DOHH2 (cell line): Measurements from ENCODE around the gene TMEM250.

Experiments used
- H3F3A ChIP-seq: fragments of 200-600 bp; sonication (generic), shearing (Covaris generic); 2 replicates; pipeline ENCODE4 v1.6.0; 2016; ENCODE audit warnings: antibody characterized with exemption, mild to moderate bottlenecking; ENCODE audit not compliant: control insufficient read depth, insufficient read depth
- H3K27ac ChIP-seq: fragments of 200-600 bp; sonication (generic); 2 replicates; pipeline ENCODE4 v1.5.1; 2014; ENCODE audit warnings: low read depth, mild to moderate bottlenecking, low read length, moderate library complexity
- H3K27me3 ChIP-seq: fragments of 200-600 bp; sonication (generic); 2 replicates; pipeline ENCODE4 v1.6.1; 2014; ENCODE audit warnings: mild to moderate bottlenecking, low read length, mixed read lengths; ENCODE audit not compliant: control insufficient read depth
- H3K36me3 ChIP-seq: fragments of 200-600 bp; sonication (generic); 2 replicates; pipeline ENCODE4 v1.6.1; 2014; ENCODE audit warnings: mild to moderate bottlenecking, low read length, moderate library complexity, mixed read lengths; ENCODE audit not compliant: control insufficient read depth
- H3K4me1 ChIP-seq: fragments of 200-600 bp; sonication (generic); 2 replicates; pipeline ENCODE4 v1.6.1; 2014; ENCODE audit warnings: mild to moderate bottlenecking, low read length, mixed read lengths; ENCODE audit not compliant: control insufficient read depth
- H3K4me2 ChIP-seq: fragments of 200-600 bp; sonication (generic); 2 replicates; pipeline ENCODE4 v1.6.0; 2014; ENCODE audit warnings: mild to moderate bottlenecking, low read length, moderate library complexity
- H3K4me3 ChIP-seq: fragments of 200-600 bp; sonication (generic); 2 replicates; pipeline ENCODE4 v1.5.1; 2014; ENCODE audit warnings: mild to moderate bottlenecking, low read length, mixed read lengths
- H3K79me2 ChIP-seq: fragments of 200-600 bp; sonication (generic); 2 replicates; pipeline ENCODE4 v1.6.1; 2014; ENCODE audit warnings: mild to moderate bottlenecking, low read length, mixed read lengths; ENCODE audit not compliant: control insufficient read depth
- H3K9me2 ChIP-seq: fragments of 200-600 bp; sonication (generic); replicated peaks from 2 replicates; pipeline ENCODE4 v1.6.1; 2014; ENCODE audit warnings: mild to moderate bottlenecking, low read length, mixed read lengths; ENCODE audit not compliant: control insufficient read depth
- H3K9me3 ChIP-seq: fragments of 200-600 bp; sonication (generic); 2 replicates; pipeline ENCODE4 v1.6.1; 2014; ENCODE audit warnings: antibody characterized with exemption, low read length, mixed read lengths; ENCODE audit not compliant: control insufficient read depth, insufficient read depth
- H4K20me1 ChIP-seq: fragments of 200-600 bp; sonication (generic); 2 replicates; pipeline ENCODE4 v1.6.0; 2014; ENCODE audit warnings: low read depth, mild to moderate bottlenecking, antibody characterized with exemption, low read length, moderate library complexity; ENCODE audit not compliant: control insufficient read depth, insufficient read depth
- EZH2phosphoT487 ChIP-seq: fragments of 200-600 bp; sonication (generic); IDR thresholded peaks from 2 replicates; pipeline ENCODE4 v1.6.1; 2017; ENCODE audit warnings: borderline replicate concordance, mild to moderate bottlenecking, antibody characterized with exemption, low read length, moderate library complexity, mixed read lengths
- TF ChIP-seq, protein P1 (sequence below): fragments of 200-600 bp; sonication (generic); IDR thresholded peaks from one replicate; pipeline ENCODE4 v1.5.1; 2014; ENCODE audit warnings: antibody characterized with exemption, mild to moderate bottlenecking, low read depth, low read length; ENCODE audit not compliant: poor library complexity, severe bottlenecking

The TMEM250 gene

DNA sequence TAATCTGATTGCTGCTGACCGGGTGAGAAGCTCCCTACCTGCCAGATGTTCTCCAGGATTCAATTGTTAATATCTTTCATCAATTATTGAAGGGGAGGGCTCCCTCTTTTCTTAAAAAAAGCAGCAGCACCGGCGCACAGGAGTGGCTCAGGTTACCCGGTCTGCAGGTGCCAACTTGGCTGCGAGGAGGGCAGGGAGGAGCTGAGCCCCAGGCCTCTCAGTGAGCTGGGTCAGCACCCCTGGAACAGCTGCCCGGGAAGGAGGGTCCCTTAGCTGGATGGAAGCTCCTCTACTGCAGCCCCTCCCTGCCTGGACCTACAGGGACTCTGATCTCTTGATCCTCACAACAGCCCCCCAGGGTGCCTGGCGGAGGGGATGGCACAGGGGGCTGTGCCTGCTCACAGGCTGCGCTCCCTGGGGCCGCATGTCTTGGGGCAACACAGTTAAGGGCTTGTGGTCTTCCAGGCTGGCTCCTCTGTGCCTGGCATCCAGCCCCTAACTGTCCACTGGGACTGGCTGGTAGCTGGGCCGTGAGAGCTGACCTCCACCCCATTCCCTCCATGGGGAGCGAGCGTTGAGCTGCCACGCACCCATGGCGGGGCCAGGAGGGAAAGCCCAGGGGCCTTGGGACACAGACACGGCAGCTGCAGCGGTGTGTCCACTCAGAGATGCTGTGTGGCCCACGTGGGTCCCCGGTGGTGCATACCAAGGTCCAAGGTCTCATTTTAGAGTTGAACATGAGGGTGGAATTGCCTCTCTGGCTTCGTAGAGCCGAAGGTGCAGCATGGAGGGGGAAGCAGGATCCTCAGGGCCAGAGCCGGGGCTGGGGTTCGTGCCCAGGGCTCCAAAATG, 28.6 kb upstream of the TMEM250 start:
- Histone ChIP-seq H3K9me3 (no peaks in the 10 kb centered on the region; the same call in 1 of the 2 replicates), H3K36me3 (no peaks in the 10 kb centered on the region), H3K9me2 (no peaks in the 10 kb centered on the region), H3K27ac (no peak overlapping the region), H3K4me3 (no peak overlapping the region), H3F3A (no peaks in the 10 kb centered on the region), H4K20me1 (no peaks in the 10 kb centered on the region), H3K27me3 (no peaks in the 10 kb centered on the region), H3K4me1 (peaks cover 3% of the 10 kb centered on the region; the same call in 1 of the 2 replicates), H3K4me2 (no peak overlapping the region), H3K79me2 (no peaks in the 10 kb centered on the region)
- no peak for TF ChIP-seq EZH2phosphoT487

DNA sequence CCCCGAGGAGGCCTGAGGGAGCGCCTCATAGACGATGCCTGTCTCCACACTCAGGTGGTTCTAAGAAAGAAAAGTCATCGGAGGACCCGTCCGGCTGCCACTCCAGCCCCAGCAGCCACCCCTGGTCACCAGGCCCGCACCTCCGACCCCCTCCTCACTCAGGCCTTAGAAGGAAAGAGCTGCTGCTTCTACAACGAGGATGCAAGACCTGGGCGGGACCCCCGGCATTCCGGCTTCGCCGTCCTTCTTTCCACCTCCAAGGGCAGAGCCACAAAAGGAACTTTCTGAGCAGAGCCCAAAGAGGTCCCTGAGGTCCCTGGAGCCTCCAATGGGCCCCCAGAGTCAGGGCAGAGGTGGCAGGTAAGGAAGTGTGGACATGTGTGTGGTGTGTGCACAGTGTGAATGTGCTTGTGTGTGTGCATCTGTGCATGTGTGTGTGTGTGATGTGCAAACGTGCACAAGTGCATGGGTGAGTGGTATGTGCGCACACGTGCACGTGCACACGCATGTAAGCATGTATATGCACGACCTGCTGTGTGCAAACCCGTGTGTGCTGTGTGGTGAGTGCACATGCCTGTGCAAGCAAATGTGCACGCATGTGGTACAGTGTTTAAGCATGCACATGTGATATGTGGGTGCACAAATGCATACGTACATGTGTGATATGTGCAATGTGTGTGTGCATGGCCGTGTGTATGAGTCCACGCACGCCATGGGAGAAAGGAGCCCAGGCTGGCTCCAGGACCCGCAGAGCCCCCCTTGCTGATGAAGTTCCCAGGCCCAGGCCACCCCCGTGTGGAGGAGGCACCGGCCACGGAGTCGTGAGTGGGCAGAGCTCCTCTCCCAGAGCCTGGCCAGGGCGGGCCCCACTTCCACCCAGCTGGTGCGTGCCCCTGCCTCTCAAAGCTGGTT, 27.7 kb upstream of the TMEM250 start:
- Histone ChIP-seq H3K4me1 (peaks cover 3% of the 10 kb centered on the region; the same call in 1 of the 2 replicates), H3K9me2 (no peaks in the 10 kb centered on the region), H3K4me2 (no peak overlapping the region), H3K36me3 (no peaks in the 10 kb centered on the region), H3F3A (no peaks in the 10 kb centered on the region), H3K4me3 (no peak overlapping the region), H3K9me3 (no peaks in the 10 kb centered on the region; the same call in 1 of the 2 replicates), H3K27me3 (no peaks in the 10 kb centered on the region), H3K27ac (no peak overlapping the region), H3K79me2 (no peaks in the 10 kb centered on the region), H4K20me1 (0 out of 2 replicates have a peak, but pooled peaks cover 3% of the 10 kb centered on the region)
- TF ChIP-seq, protein P1, sequence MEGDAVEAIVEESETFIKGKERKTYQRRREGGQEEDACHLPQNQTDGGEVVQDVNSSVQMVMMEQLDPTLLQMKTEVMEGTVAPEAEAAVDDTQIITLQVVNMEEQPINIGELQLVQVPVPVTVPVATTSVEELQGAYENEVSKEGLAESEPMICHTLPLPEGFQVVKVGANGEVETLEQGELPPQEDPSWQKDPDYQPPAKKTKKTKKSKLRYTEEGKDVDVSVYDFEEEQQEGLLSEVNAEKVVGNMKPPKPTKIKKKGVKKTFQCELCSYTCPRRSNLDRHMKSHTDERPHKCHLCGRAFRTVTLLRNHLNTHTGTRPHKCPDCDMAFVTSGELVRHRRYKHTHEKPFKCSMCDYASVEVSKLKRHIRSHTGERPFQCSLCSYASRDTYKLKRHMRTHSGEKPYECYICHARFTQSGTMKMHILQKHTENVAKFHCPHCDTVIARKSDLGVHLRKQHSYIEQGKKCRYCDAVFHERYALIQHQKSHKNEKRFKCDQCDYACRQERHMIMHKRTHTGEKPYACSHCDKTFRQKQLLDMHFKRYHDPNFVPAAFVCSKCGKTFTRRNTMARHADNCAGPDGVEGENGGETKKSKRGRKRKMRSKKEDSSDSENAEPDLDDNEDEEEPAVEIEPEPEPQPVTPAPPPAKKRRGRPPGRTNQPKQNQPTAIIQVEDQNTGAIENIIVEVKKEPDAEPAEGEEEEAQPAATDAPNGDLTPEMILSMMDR = no peak

DNA sequence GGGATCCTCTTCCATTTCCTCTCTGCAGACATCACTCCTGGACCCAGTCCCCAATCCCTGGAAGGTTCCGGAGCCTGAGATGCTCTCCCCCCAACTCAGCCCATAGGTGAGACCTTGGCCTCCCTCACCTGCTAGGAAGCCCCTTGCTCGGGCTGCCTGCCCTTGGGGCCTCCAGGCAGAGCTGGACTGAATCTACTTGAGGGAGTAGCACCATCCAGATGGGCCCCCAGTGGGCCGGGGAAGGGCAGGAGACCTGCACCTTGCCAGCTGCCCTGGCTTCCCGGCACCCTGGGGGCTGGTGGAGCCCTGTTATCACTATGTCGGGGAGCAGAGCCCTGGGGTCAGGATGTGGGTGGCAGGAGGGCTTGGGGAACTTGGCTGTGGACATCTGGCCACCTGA, 26.9 kb upstream of the TMEM250 start:
- Histone ChIP-seq H3K4me1 (no peaks in the 10 kb centered on the region), H3K27me3 (no peaks in the 10 kb centered on the region), H3K4me2 (no peak overlapping the region), H3K79me2 (no peaks in the 10 kb centered on the region), H3K4me3 (no peak overlapping the region), H3K27ac (no peak overlapping the region), H3K9me2 (no peaks in the 10 kb centered on the region), H3K9me3 (no peaks in the 10 kb centered on the region; the same call in 1 of the 2 replicates), H3K36me3 (no peaks in the 10 kb centered on the region), H3F3A (no peaks in the 10 kb centered on the region), H4K20me1 (0 out of 2 replicates have a peak, but pooled peaks cover 3% of the 10 kb centered on the region)
- TF ChIP-seq, protein P1 = no peak
- TF ChIP-seq EZH2phosphoT487 = no peak
